ENCODE data around the gene SHROOM2. TPM values are rescaled to one million over a fixed set of nuclear protein-coding genes. Genes with fewer than 3 reads are reported as not detected.

SHROOM2 gene
- total and polyA plus RNA-seq, 9 of the 15 experiments (the other 6 are each of a cell fraction or from before 2014, with no cell fraction given) = not detected

DNA sequence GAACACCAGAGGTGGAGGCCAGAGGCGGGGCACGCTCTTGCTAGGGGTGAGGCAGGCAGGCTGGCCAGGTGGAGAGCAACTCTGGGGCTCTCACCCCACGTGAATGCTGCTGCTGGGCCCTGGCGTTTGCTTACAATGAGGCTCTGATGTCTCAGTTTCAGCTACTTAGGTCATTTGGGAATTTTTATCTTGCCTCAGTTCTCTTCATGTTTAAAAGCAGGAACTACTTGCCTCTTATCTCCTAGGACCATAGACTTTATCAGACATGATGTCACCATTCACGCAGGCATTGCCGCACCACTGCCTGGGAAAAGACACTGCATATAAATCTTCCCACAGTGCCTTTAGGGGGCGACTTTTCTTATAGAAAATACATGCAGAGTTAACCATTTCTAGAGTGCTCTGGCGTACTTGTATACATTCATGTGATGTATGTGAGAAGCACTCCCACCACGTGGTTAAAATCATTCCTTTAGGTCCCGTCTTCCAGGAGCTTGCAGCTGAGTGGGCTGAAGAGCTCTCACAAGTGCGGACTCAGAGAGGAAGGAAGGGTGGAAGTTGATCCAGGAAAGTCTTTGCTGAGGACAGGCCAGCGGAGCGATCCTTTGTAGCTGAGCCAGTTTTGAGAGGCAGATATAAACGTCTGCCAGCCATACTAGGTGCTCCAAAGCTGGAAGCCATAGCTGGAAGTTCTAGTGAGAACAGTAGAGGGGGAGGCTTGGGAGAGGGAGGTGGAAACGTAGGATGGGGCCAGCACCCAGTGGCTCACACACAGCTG, 96.6 kb downstream of the SHROOM2 start (continued):
- TF ChIP-seq NCOR1 (IDR thresholded peaks at IDR 0.05) = no peak
- no peak for TF ChIP-seq RBM14 (IDR thresholded peaks at IDR 0.05; ENCODE audit: borderline replicate concordance, insufficient read depth, low read depth, low read length)
- peak; percentile 60 for TF ChIP-seq CREM (IDR thresholded peaks at IDR 0.05; ENCODE audit: low read depth)
- TF ChIP-seq KAT7 (CRISPR knock-in tag; IDR thresholded peaks at IDR 0.05; ENCODE audit: borderline replicate concordance) = no peak
- TF ChIP-seq, protein P1, sequence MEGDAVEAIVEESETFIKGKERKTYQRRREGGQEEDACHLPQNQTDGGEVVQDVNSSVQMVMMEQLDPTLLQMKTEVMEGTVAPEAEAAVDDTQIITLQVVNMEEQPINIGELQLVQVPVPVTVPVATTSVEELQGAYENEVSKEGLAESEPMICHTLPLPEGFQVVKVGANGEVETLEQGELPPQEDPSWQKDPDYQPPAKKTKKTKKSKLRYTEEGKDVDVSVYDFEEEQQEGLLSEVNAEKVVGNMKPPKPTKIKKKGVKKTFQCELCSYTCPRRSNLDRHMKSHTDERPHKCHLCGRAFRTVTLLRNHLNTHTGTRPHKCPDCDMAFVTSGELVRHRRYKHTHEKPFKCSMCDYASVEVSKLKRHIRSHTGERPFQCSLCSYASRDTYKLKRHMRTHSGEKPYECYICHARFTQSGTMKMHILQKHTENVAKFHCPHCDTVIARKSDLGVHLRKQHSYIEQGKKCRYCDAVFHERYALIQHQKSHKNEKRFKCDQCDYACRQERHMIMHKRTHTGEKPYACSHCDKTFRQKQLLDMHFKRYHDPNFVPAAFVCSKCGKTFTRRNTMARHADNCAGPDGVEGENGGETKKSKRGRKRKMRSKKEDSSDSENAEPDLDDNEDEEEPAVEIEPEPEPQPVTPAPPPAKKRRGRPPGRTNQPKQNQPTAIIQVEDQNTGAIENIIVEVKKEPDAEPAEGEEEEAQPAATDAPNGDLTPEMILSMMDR (IDR thresholded peaks at IDR 0.05 in 2 of 3, conservative IDR thresholded peaks at IDR 0.05 in 1 of 3; ENCODE audit: insufficient read depth in 2 of 3, low read depth in 1 of 3, low read length in 3 of 3) = peak in 2 of 3 experiments; percentile 28 to 36; a peak in 2 of 6 replicates
- peak; percentile 91 for TF ChIP-seq ATF7 (IDR thresholded peaks at IDR 0.05)

DNA sequence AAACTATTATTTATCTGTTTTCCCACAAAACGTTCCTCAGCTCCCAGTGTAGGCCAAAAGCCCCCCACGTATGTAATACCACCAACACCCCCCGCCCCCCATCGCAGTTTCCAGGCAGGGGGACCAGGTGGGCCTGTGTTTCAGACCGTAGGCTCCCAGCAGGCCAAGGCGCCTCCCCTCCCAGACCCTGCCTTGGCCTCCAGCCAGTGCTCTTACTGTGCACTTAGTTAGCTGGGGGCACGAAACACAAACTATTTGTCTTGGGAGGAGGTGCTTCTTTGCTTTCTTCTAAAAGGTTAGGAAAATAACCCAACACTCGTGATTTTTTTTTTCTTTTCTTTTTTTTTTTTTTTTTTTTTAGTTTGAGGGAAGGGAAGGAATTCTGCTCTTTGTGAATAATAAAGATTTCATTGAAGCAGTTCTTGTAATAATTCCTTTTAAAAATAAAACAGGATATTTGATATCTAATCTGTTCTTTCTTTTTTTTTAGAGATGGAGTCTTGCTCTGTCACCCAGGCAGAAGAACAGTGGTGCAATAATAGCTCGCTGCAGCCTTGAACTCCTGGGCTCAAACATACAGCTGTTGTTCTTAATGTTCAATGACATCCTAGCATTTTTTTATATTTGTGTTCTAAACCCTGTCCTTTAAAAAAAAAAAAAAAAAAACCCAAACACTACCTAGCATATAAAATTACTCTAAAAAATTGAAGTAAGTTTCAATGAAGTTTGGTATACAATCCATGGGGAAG, 98.0 kb downstream of the SHROOM2 start:
- POLR2A ChIA-PET = no interaction called here
- CTCF ChIA-PET (ENCODE audit: low intra/inter-chr PET ratio) = interaction anchor here (1.6 kb wide), 1 partner anchor 235 kb away, joined by 18 read pairs; no protein-coding TSS in a partner anchor
- intact Hi-C loops (cut with micrococcal nuclease) = loop anchor here (2.0 kb wide), 1 partner anchor 83 kb away; the partner anchor contains the start of gene CLDN34
- H2AFZ ChIP-seq (ENCODE audit: low read depth, low read length) = no peak overlapping the region
- no peak overlapping the region for H3K27ac ChIP-seq (ENCODE audit: extremely low read depth, low read depth, low read length)
- H3K9me3 ChIP-seq (replicated peaks; ENCODE audit: control insufficient read depth, insufficient read depth, low read depth, low read length) = no peaks in the 10 kb centered on the region
- DNase-seq (ENCODE audit: extremely low read depth in 1 of 4, low spot score in 3 of 4) (no peak), FAIRE-seq (no peak), ATAC-seq (no peak)
- no peak overlapping the region for H3K4me2 ChIP-seq (ENCODE audit: insufficient read depth, low read length)
- H3K79me2 ChIP-seq (ENCODE audit: control insufficient read depth, insufficient read depth, low read length) = no peaks in the 10 kb centered on the region
- H3K9me1 ChIP-seq (ENCODE audit: control insufficient read depth, insufficient read depth, low read length) = no peaks in the 10 kb centered on the region
- TF ChIP-seq CBX1 (IDR thresholded peaks at IDR 0.05; ENCODE audit: low read depth) = no peak
- TF ChIP-seq RAD21 (CRISPR knock-in tag; conservative IDR thresholded peaks at IDR 0.05 in 1 of 2, IDR thresholded peaks at IDR 0.05 in 1 of 2) = no peak
- no peak for TF ChIP-seq XRCC5 (IDR thresholded peaks at IDR 0.05; ENCODE audit: low read depth, low read length)
- no peak for TF ChIP-seq SUPT5H (IDR thresholded peaks at IDR 0.05)
- no peak for TF ChIP-seq MAFK (IDR thresholded peaks at IDR 0.05; ENCODE audit: low read length)
- H3K36me3 ChIP-seq (ENCODE audit: control insufficient read depth, insufficient read depth, low read length) = no peaks in the 10 kb centered on the region
- in situ Hi-C loops (cut with MboI) = loop anchor here (25.0 kb wide), 1 partner anchor 228 kb away; no protein-coding TSS in a partner anchor
- H3K27me3 ChIP-seq (ENCODE audit: control insufficient read depth in 2 of 2, insufficient read depth in 2 of 2, low read length in 2 of 2) = peaks cover 0 to 7% of the 10 kb centered on the region in 2 experiments; a peak in 2 of 5 replicates
- no TSS peak for BruUV-seq (replicated peaks)
- H4K20me1 ChIP-seq (replicated peaks; ENCODE audit: control insufficient read depth, insufficient read depth, low read length) = no peaks in the 10 kb centered on the region
- no peak overlapping the region for H3K9ac ChIP-seq (ENCODE audit: insufficient read depth in 1 of 2, low read depth in 2 of 2, low read length in 2 of 2)
- 0% methylated on average over 3 of the region's 9 CpGs for WGBS (ENCODE audit: insufficient coverage, low coverage, missing lambda C conversion rate)
- H3K4me1 ChIP-seq (replicated peaks in 1 of 2; ENCODE audit: control insufficient read depth in 2 of 2, insufficient read depth in 2 of 2, low read length in 2 of 2) = no peaks in the 10 kb centered on the region; a peak in 2 of 5 replicates
- no peak overlapping the region for H3K4me3 ChIP-seq
